ENCODE measurements around the gene PSENEN.

PSENEN gene

GRCh38 chr19:35786299-35787160 lies 41.1 kb downstream of the PSENEN start:
- no peak for TF ChIP-seq CTCF (conservative IDR thresholded peaks at IDR 0.05; ENCODE audit: control insufficient read depth, insufficient read depth, low read depth, low read length)
- no peak for DNase-seq (ENCODE audit: low read depth)
- H3K4me3 ChIP-seq (ENCODE audit: control insufficient read depth, low read depth, low read length) = no peak overlapping the region

GRCh38 chr19:35787227-35787799 lies 41.9 kb downstream of the PSENEN start:
- H3K4me3 ChIP-seq (ENCODE audit: control insufficient read depth, low read depth, low read length) = no peak overlapping the region
- no peak for DNase-seq (ENCODE audit: low read depth)
- no peak for TF ChIP-seq CTCF (conservative IDR thresholded peaks at IDR 0.05; ENCODE audit: control insufficient read depth, insufficient read depth, low read depth, low read length)

GRCh38 chr19:35788205-35788960 lies 42.9 kb downstream of the PSENEN start:
- no peak overlapping the region for H3K4me3 ChIP-seq (ENCODE audit: control insufficient read depth, low read depth, low read length)
- no peak for TF ChIP-seq CTCF (conservative IDR thresholded peaks at IDR 0.05; ENCODE audit: control insufficient read depth, insufficient read depth, low read depth, low read length)
- no peak for DNase-seq (ENCODE audit: low read depth)

- TF ChIP-seq CTCF (conservative IDR thresholded peaks at IDR 0.05; ENCODE audit: control insufficient read depth, insufficient read depth, low read depth, low read length) = no peak
- DNase-seq (ENCODE audit: low read depth) = no peak
- H3K4me3 ChIP-seq (ENCODE audit: control insufficient read depth, low read depth, low read length) = no peak overlapping the region
These were observed 43.9 kb downstream of the PSENEN start for GRCh38 chr19:35789195-35789977.

- no peak overlapping the region for H3K4me3 ChIP-seq (ENCODE audit: control insufficient read depth, low read depth, low read length)
- DNase-seq (ENCODE audit: low read depth) = no peak
- no peak for TF ChIP-seq CTCF (conservative IDR thresholded peaks at IDR 0.05; ENCODE audit: control insufficient read depth, insufficient read depth, low read depth, low read length)
These were observed 44.8 kb downstream of the PSENEN start for GRCh38 chr19:35789978-35790944.
